HG02571 (cell line): ENCODE results near the gene SLCO3A1.

ENCODE experiments used
- ATAC-seq: cut with Tn5 transposase; IDR thresholded peaks from one replicate; pipeline ENCODE4 v1.9.1; 2021; ENCODE audit warnings: mild to moderate bottlenecking, moderate library complexity; ENCODE audit not compliant: unreplicated experiment

The SLCO3A1 gene

DNA sequence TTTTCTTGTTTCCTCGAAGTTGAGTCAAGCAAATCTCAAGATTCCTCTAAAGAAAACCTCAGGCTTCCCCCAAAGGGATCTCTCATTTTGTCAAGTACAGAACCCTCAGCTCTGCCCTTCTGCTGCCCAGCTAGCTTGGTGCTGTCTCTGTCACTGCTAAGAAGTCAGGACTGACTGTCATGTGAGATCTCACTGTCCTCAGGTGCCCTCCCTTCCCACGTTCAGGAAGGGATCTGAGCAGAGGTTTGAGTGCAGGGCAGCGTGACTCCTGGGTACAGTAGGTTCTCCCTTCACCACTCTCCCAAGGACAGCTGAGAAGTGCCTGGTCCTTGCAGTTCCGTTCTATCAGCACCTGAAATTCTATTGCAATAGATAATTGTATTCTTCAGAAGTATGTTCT, 229.7 kb downstream of the SLCO3A1 start:
- no peak for ATAC-seq

- ATAC-seq = no peak
Observed at GRCh38 chr15:92087211-92087610, 233.7 kb downstream of the SLCO3A1 start.

DNA sequence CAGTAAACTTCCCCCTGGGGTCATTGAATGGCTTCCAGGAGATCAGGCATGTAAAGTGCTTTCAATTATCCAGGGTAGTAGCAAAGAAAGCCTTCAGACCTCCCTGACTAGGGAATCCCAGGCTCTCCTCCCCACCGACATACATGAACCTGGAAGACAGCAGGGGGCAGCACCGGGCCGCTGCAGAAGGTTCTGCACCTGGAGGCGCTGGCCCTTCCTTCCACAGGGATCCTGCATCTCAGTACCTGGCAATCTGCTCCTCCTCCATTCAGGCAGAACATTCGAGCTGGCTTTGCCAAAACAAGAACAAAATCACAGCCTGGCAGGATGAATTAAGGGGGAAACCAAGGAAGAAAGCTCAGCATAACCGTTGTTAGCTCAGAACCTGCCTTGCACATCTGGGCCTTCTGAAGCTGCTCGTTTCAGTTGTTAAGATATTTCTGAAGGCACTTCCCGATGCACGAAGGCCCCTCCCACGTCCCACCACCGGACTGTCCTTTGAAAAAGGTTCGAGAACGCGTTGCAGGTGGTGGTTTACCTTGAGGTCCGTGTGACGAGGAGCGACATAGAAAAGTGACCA, 237.7 kb downstream of the SLCO3A1 start:
- no peak for ATAC-seq

DNA sequence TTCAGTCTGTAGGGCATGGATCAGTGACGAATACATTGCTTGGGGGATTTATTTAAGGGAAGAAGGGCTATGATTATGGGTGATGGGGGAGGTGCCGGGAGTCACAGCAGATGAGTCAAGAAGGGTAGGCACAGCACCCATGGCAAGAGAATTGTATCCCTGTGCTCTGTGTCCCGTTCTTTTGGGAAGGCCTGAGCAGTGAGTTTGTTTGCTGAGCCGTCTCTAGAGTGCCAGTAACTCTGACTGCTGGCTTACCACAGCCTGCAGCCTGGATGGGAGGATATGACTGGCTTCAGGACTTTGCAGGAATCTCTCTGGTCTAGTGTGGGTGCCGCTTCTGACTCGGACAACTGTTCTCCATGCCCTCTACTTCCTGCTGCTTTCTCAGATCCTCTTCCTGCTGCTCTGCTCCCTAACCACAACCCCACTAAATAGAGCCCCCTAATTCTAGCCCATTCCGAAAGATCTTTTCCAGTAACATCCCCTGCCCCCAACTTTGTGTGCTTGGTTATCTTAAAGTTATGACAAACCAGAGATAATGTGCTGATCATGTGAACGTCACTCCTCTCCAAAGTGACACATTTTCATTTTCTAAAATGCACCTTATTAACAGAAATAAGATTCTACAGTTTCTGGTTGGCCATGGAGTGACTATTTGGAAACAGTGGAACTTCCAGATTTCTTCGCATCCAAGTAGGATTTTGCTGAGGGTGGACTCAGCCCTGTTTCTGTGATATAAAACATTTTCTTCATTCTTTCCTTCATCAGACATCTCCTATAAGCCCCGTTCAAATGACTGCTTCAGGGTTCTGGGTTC, 239.0 kb downstream of the SLCO3A1 start:
- no peak for ATAC-seq

DNA sequence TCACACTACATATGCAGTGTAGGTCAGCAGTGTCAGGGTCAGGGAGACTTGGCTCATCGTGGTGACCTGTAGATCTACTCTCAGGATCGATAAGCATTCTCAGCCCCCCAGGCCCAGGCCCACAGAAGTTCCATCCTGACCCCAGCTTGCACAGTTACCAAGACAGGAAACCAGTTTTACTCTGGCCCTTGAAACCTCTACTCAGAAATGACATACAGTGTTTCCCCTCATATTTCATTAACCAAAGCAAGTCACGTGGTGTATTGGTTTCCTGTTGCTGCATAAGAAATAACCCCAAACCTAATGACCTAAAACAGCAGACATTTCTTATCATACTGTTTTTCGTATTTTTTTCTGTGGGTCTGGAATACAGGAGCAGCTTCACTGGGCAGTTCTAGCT, 242.2 kb downstream of the SLCO3A1 start:
- peak; percentile 60 for ATAC-seq

GRCh38 chr15:92097474-92098178, 244.1 kb downstream of the SLCO3A1 start:
- peak; percentile 52 for ATAC-seq

GRCh38 chr15:92098869-92099268, 245.4 kb downstream of the SLCO3A1 start:
- no peak for ATAC-seq

GRCh38 chr15:92100301-92100700, 246.8 kb downstream of the SLCO3A1 start:
- no peak for ATAC-seq

GRCh38 chr15:92100751-92101150, 247.2 kb downstream of the SLCO3A1 start:
- no peak for ATAC-seq

DNA sequence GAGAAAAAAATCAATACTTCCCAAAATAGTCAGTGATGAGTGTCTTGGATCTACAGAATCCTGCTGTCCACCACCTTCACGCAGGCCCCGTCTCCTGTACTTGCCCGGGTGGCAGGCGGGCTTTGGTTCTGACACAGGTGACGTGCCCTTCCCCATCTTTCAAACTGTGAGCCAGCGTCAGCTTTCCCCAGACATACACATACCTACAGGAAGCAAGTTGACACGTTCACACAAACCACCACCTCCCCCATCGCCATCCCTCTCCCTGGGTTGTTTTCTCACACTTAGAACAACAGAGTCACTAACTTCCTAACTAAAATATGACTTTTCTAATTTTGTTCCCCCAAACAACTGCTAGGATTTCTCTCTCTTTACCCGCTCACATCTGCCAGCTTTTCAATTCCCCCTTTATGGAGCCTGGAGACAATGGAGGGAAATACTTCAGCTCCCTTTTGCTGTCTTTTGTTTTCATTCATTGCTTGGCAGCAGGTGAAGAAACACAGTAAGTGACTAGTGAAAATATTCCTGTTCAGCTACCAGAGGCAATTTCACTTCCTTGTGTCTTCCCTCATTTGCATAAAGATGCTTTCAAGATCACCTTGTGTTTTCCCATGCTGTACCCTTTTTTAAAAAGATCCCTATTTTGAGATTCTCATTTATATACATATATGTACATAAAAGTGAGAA, 248.3 kb downstream of the SLCO3A1 start:
- no peak for ATAC-seq

DNA sequence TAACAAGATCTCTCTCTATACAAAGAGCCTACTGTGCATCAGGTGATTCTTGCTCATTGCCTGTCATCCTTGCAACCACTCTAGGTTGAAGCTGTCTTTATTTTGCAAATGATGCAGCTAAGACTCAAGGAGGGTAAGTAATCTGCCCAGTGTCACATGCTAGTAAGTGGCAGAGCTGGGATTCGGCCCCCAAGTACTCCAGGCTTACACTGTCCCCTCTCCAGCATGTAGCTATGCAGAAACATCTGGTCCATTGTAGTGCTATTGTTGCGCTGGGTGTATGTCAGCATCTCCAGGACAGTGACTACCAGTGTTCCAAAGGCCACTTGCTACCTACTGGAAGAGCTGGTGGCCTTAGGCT, 248.9 kb downstream of the SLCO3A1 start:
- no peak for ATAC-seq

GRCh38 chr15:92104072-92104471, 250.6 kb downstream of the SLCO3A1 start:
- ATAC-seq = no peak

DNA sequence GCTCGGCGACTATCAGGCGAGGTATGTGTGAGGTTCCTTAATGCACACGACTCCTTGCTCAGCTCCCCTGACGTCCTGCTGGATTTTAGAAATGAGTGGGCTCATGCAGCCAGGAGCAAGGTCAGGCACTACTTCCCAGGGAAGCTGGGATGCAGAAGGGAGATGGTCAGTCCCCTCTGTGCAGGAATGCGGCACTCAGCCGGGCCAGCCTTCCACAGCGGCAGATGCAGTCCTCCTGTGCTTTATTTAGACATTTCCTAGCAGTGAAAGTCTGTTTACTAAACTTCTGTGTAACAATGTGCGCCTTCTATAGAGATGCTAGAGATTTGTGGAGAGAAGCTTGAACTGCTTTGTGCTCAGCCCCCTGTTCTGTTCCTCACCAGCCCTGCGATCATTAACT, 252.1 kb downstream of the SLCO3A1 start:
- no peak for ATAC-seq

DNA sequence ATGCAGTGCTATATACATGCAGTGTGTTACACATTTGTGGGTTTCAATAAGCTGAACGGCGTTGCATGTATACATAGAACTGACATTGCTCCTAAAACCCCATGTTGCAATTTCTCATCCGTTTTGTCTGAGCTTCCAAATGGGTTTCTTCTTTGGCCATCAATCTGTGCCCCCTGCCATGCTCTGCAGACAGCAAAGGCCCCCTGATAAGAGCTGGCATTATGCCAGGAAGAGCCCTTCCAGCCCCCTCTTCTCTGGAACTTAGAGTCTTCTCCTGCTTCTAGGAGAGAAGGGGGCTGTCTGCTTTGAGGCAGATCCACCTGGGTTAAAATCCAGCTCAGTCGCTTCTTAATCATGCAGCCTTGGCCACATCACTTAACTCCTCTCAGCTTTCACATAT, 254.0 kb downstream of the SLCO3A1 start:
- ATAC-seq = no peak

GRCh38 chr15:92109191-92109873, 255.8 kb downstream of the SLCO3A1 start:
- ATAC-seq = no peak

GRCh38 chr15:92111291-92111690, 257.8 kb downstream of the SLCO3A1 start:
- no peak for ATAC-seq

GRCh38 chr15:92111751-92112150, 258.2 kb downstream of the SLCO3A1 start:
- no peak for ATAC-seq

- ATAC-seq = no peak
Observed at GRCh38 chr15:92112180-92112579, 258.7 kb downstream of the SLCO3A1 start.

GRCh38 chr15:92112711-92113110, 259.2 kb downstream of the SLCO3A1 start:
- no peak for ATAC-seq

DNA sequence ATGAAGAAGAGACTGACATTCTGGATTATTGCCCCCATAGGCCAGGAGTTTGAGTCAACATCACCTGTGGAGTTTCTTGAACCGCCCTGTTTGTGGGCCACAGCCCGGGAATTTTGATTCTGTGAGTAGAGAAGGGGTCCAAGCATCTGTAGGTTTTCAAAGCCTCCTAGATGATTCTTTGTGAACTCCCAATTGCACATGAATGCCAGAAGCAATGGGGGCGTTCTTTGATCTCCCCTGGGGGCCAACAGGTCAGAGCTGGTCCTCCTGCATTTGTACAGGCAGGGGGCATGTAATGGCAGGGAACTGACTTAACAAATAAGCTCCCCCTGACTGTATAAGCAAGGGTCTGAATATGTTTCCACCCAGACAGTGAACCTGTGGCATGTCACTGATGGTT, 260.3 kb downstream of the SLCO3A1 start:
- no peak for ATAC-seq

- no peak for ATAC-seq
Observed at GRCh38 chr15:92115834-92116233, 262.3 kb downstream of the SLCO3A1 start.
